GM15510 (cell line): ENCODE measurements around the gene ZNF575.

Experiments used
- POLR2A ChIP-seq: IDR thresholded peaks from 3 replicates; pipeline ENCODE4 v1.6.1; 2011; ENCODE audit warnings: borderline replicate concordance; ENCODE audit not compliant: insufficient read length; ENCODE audit errors: extremely low read depth

Gene ZNF575, protein sequence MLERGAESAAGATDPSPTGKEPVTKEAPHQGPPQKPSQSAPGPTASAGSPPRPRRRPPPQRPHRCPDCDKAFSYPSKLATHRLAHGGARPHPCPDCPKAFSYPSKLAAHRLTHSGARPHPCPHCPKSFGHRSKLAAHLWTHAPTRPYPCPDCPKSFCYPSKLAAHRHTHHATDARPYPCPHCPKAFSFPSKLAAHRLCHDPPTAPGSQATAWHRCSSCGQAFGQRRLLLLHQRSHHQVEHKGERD

DNA sequence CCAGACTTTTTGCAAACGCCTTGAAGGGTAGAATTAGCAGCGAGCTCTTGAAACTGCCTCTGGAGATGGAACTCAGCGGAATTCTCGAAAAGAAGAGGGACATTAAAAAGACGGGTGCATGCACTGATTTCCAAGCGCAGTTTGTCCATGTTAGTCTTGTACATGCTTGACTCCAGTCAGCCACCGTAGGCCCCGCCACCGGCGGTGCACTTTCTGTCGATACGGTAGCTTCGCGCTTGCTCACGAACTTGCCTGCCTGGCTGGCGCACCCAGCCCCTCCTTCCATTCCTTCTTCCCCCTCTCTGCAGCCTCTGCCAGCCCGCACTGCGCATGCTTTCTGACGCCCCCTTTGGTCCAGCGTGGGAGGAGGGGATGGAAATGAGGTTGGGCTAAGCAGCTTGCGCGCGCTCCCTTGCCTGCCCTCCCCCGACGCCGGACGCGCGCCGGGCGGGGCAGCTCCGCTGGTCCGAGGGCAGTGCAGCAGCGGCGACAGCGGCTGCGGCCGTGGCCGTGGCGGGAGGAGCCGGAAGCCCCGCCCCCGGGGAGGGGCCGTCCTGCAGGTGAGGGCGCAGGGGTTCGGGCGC lies at the start of gene ZNF575:
TSS of gene ZNF575 (plus strand) at position 227 of the 584 bp plus-strand sequence. CDS start 1,235 bp downstream, outside the sequence.
- TF ChIP-seq POLR2A: peak; percentile 61

DNA sequence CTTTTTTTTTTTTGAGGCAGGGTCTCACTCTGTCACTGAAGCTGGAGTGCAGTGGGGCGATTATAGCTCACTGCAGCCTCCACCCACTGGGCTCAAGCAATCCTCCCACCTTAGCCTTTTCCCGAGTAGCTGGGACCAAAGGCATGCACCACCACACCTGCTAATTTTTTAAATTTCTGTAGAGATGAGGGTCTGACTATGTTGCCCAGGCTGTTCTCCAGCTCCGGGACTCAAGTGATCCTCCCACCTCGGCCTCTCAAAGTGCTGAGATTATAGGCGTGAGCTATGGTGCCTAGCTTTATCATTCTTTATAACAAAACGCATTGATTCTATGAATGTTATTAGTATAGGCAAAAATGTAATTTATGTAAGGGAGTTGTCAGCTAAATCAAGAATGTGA lies 49.7 kb upstream of the ZNF575 start:
- TF ChIP-seq POLR2A: no peak

DNA sequence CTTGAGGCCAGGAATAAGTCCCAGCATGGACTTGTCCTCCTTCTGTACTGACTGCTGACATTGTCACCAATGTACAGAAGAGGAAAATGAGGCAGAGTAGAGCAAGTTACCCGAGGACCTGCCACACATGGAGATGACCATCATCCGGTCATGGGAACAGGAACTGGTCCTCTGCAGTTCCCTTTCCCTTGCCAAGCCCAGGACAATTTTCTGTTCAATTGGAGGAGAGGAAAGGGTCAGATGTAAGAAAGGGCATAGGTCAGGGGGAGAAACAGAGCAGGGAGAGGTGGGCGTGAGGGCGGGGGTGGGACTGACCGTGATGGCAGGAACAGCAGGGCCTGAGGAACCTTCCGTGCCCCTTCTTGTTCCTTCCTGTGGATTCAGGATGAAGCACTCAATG lies 47.0 kb upstream of the ZNF575 start:
- TF ChIP-seq POLR2A: no peak

DNA sequence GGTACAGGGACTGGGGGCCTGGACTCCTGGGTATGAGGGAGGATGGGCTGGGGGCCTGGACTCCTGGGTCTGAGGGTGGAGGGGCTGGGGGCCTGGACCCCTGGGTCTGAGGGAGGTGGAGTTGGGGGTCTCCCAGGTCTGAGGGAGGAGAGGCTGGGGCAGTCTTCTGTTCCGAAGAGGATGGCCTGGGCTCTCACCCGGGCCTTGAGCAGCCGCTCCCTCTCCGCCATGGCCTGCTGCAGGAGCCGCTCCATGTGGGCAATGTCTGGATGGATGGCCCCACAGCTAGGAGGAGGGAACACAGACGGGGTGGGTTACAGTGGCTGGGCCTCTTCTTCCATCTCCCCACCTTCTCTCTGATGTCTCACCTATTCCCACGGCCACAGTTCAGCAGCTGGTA lies 46.6 kb upstream of the ZNF575 start:
- no peak for TF ChIP-seq POLR2A

DNA sequence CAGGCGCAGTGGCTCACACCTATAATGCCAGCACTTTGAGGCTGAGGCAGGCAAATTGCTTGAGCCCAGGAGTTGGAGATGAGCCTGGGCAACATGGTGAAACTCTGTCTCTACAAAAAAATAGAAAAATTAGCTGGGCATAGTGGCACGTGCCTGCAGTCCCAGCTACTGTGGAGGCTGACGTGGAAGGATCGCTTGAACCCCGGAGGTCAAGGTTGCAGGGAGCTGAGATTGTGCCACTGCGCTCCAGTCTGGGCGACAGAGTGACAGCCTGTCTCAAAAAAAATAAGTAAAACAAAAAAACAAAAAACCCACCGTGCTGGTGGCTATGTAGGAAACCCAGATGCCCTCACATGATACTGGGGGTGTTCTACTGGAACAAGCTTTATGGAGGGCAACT lies 44.8 kb upstream of the ZNF575 start:
- no peak for TF ChIP-seq POLR2A

DNA sequence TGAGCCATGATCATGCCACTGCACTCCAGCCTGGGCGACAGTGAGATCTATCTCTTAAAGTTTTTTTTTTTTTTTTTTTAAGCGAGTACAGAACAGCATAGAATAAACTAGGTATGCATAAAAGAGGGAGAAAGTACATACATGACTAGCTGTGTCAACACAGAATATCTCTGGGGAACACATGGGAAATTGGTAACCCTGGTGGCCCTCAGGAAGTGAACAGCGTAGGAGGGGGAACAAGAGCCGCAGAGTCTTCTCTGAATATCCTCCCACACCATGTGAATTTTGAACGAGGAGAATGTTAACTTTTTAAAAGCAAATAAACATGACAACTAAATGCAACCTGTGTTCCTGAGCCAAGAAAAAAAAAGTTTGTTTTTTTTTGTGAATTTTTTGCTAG lies 43.7 kb upstream of the ZNF575 start:
- TF ChIP-seq POLR2A: no peak

DNA sequence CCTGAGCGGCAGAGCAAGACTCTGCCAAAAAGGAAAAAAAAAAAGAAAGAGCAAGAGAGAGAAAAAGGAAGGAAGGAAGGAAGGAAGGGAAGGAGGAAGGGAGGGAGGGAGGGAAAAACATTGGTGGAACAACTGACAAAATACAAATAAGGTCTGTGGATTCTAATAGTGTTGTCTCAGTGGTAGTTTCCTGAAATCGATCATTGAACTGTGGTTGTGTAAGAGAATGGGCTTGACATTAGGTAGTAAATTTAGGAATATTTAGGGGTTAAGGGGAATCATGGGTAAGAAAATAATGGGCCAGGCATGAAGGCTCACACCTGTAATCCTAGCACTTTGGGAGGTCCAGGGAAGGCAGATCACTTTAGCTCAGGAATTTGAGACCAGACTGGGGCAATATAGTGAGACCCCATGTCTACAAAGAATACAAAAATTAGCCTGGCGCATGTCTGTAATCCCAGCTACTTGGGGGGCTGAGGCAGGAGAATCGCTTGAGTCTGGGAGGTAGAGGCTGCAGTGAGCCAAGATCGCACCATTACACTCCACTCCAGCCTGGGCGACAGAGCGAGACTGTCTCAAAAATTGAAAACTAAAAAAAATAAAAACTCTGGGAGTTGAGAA lies 42.9 kb upstream of the ZNF575 start:
- no peak for TF ChIP-seq POLR2A

DNA sequence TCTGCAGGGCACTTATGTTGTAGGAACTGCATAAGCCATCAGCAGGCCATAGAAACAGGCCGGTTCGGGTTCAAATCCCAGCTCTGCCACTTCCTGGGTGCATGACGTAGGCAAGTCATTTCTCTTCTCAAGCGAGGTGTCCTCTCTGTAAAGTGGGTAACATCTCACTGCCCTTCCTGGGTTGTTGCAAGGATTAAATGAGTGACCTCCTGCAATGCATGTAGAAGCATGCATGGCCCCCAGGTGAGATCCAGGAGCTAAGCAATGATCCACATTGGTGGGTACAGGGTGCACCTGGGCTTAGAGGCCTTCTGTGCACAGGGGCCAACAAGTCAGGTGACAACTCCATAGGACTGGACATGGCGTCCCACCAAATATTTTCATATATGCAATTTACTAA lies 42.2 kb upstream of the ZNF575 start:
- TF ChIP-seq POLR2A: no peak

DNA sequence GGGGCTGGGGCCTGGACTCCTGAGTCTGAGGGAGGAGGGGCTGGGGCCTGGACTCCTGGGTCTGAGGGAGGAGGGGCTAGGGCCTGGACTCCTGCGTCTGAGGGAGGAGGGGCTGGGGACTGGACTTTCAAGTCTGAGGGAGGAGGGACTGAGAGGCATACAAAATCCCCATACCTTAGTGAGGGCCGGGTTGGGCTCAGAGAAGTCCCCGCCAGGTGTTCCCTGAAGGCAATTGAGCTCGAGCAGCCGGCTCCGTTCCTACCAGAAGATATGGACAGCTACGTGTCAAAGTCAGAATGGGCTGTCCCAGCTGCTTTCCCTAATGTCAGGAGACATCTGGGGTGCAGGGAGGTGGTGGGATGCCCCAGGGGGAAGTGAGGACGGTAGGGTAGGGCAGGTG lies 37.9 kb upstream of the ZNF575 start:
- no peak for TF ChIP-seq POLR2A

DNA sequence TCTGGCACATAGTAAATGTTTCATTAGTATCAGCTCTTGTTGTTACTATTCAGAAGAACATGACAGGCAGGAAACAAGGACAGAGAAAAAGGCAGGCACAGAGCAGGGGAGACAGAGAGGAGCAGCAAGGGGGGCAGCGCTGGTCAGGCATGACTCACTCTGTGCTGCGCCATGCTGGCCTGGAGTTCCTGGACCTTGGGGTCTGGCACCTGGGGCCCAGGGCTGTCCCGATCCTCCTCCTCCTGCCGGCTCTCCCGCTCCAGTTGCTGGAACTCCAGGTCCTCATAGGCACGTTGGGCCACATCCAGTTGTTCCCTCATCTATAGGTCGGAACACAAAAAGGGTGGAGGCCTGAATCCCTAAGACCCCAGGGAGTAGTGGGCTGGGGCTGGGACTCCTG lies 36.0 kb upstream of the ZNF575 start:
- TF ChIP-seq POLR2A: no peak

DNA sequence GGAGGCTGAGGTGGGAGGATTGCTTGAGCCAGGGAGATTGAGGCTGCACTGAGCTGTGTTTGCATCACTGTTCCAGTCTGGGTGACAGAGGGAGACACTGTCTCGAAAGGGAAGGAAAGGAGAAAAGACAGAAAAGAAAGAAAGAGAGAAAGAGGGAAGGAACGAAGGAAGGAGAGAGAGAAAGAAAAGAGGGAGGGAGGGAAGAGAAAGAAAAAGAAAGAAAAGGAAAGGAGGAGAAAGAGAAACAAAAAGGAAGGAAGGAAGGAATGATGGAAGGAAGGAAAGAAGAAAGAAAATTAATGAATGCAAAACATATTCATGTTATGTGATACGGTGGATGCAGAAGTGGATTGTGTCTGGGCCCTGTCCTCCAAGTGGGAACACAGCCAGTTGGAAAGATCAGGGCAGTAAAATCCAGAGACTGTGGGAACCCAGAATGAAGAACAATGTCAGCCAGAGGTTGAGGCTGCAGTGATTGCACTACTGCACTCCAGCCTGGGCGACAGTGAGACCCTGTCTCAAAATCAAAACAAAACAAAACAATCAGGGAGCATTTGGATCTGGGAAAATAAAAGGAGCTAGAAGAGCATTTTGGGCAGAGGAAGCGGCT lies 34.6 kb upstream of the ZNF575 start:
- TF ChIP-seq POLR2A: no peak

DNA sequence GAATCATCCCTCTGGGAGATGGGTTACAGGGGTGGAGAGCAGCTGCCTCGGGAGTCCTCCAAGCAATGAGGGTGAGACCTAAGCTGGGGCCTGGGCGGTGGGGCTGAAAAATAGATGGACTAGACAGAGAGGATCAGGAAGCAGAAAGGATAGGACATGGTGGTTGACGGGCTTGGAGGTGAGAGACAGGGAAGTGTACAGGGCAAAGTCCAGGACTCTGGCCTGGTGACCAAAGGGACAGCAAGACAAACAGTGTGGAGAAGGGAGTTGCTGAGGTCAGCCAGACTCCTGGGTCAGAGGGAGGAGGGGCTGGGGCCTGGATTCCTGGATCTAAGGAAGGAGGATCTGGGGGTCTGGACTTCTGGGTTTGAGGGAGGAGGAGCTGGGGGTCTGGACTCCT lies 33.9 kb upstream of the ZNF575 start:
- TF ChIP-seq POLR2A: no peak

DNA sequence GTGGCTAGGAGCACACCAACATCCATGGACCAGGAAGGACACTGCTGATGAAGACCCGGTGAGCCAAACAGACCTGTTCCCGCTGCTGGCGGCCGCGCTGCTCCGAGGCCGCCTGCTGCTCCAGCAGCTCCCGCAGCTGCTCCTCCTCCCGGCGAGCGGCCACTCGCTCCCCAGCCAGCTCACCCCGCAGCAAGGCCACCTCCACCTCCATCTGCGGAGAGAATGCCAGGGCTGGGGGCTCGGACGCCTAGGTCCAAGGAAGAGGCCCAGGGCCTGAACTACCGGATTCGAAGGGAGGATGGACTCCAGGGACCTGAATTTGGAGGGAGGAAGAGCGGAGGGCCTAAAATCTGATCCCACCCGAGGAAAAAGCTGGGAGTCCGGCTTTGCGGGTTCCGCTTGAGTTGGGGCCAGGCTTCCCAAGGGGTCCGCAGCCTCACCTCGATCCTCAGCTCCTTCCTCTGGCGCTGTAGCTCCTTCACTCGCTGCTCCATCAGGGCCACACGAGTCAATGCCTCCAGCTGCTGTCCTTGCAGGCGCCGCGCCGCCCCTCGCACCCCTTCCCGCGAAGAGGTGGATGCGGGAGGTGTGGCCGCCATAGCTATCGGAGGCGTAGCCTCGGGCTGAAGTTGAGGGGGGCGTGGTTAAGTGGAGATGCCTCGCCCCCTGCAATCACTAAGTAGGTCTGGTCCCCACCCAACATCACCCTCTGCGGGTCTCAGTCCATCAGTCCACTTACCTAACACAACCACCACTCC lies 31.1 kb upstream of the ZNF575 start:
- no peak for TF ChIP-seq POLR2A

DNA sequence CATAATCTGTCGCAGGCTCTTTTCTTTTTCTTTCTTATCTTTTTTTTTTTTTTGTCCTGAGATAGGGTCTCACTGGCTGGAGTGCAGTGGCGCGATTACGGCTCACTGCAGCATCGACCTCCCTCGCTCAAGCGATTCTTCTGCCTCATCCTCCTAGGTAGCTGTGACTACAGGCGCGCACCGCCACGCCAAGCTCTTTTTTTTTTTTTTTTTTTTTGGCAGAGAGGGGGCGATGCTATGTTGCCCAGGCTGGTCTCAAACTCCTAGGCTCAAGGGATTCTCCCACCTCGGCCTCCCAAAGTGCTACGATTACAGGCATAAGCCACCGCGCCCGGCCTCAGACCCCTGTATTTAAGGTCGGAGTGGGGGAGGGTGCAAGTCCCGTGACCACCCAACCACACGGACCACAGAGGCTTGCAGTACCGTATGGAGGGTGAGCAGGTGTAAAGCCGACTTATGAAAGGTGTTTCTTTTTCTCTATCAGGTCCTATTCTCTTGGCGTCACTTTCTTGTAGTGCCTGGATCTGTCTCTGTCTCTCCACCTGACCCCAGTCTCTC lies 30.5 kb upstream of the ZNF575 start:
- no peak for TF ChIP-seq POLR2A

DNA sequence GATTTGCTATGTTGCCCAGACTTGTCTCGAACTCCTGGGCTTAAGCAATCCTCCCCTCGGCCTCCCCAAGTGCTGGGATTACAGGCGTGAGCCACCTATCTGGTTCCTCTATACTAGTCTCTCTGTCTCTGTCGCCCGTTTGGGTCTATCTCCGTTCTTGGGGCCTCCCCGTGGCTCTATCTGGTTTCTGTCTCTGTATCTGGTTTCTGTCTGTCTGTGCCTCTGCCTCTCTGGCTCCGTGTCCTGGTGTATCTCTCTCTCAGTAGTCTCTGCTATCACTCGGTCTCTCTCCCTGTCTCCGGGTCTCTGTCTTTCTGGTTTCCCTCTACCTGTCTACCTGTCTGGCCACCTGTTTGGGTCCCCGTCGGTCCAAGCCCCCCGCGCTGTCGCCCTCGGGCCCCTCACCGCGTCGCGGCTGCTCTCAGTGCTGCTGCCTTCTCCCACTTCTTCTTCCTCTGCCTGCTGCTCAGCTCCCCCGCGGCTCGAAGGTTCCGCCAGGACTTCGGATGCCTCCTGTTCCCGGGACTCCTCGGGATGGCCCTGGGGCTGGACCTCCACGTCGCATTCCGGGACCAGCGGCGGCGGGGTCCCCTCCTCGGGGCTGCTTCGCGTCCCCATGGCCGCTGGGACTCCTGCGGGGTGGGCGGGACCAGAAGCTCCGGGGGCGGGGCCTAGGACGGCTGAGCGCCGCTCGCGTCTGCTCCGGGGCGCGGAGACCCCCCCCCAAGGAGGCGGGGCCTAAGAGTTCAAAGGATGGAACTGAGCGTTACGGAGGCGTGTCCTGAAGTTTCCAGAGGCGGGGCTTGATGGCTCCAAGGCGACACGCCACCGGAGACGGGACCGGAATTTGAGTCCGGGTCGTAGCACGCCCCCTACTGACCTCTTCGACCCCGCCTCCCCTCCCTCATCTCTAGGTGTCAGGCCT lies 29.2 kb upstream of the ZNF575 start:
- peak; percentile 54 for TF ChIP-seq POLR2A
